Ovary (tissue), 9 donors: ENCODE results near the gene GHSR. TPM values are rescaled to one million over a fixed set of nuclear protein-coding genes. Genes with fewer than 3 reads are reported as not detected.

Experiments
- DNase-seq, 5 donors: peaks; one replicate each; pipeline ENCODE4 v3.0.0-alpha.2; 2019 to 2020
- H3K27ac ChIP-seq, 2 donors: fragments of 200-600 bp; one replicate each; pipeline versions ENCODE4 v1.5.1 to v1.8.0; 2019 to 2022
- H3K27me3 ChIP-seq: fragments of 200-600 bp; one replicate; pipeline ENCODE4 v1.8.0; 2022
- H3K36me3 ChIP-seq: fragments of 200-600 bp; sonication (generic); one replicate; pipeline ENCODE4 v1.5.1; 2019
- H3K4me1 ChIP-seq: one replicate; pipeline ENCODE4 v1.8.1; 2013; ENCODE audit warnings: mild to moderate bottlenecking, moderate library complexity; ENCODE audit not compliant: insufficient read depth
- H3K4me3 ChIP-seq: fragments of 200-600 bp; sonication (generic); one replicate; pipeline ENCODE4 v1.5.1; 2017
- H3K9me3 ChIP-seq, 2 donors: fragments of 200-600 bp in 1 of 2; sonication (generic) in 1 of 2; one replicate each; pipeline versions ENCODE4 v1.5.1 to v1.8.1; 2013 to 2019; ENCODE audit warnings: mild to moderate bottlenecking in 1 of 2, moderate library complexity in 1 of 2
- CTCF ChIP-seq, 3 donors: fragments of 450-650 bp in 2 of 3; fragments of 200-600 bp in 1 of 3; IDR thresholded peaks; one replicate each; pipeline versions ENCODE4 v1.5.1 to v1.8.0; 2016 to 2022; ENCODE audit warnings: antibody characterized with exemption in 3 of 3, mild to moderate bottlenecking in 1 of 3
- EP300 ChIP-seq: sonication (generic); formaldehyde crosslinking; IDR thresholded peaks from one replicate; pipeline ENCODE4 v1.6.1; 2017; ENCODE audit warnings: antibody characterized with exemption
- POLR2A ChIP-seq: fragments of 450-650 bp; IDR thresholded peaks from one replicate; pipeline ENCODE4 v1.6.1; 2017; ENCODE audit warnings: antibody characterized with exemption, mild to moderate bottlenecking, moderate library complexity
- WGBS, 3 donors: extraction: QIAGEN DNeasy Blood & Tissue Kit in 1 of 3; methylation state at CpG; one replicate each; pipeline versions ENCODE4 v1.1.5 to v1.1.7; 2013 to 2017; 5-methylcytosine and 5-hydroxymethylcytosine counted together
- intact Hi-C, 4 donors: fragments of 100-400 bp; cut with DNase I; formaldehyde crosslinking; loops; one replicate each; pipeline versions ENCODE4 v1.11.0 to v1.15.1; 2022 to 2023
- polyA plus RNA-seq, 2 donors: library from polyadenylated mRNA; stranded (reverse); fragments of 200-250 nt in 1 of 2; fragments of 350-450 nt in 1 of 2; fragmentation: Illumina TruSeq in 1 of 2; extraction: RNeasy Lipid Tissue Mini Kit (QIAGEN cat#74804) in 1 of 2; gene quantifications; one replicate each; pipeline ENCODE4 v1.2.3, GENCODE V29; 2013 to 2014
- total RNA-seq, 7 donors: library from RNA; depleted of rRNA in 2 of 7; stranded (reverse); fragments of >200 nt in 2 of 7; fragmentation: NEBNext Ultra II Directional in 3 of 7; extraction: Animal tissue kit (Norgen Biotek cat#: 25700) in 3 of 7; gene quantifications; one replicate each; pipeline versions ENCODE4 v1.1.0 to v1.2.4, GENCODE V29; 2016 to 2023
- donor health status: DM: no; HTN: no; CAD: no; lungs with moderate emphysema.
- donor health status: DM: no; HTN: no; CAD: no.
- donor health status: Bipolar disorder and iron deficiency.
- donor health status: DM: yes; HTN: yes; CAD: no.
- donor health status: DM: no; HTN: no; CAD: no.
- donor health status: DM: yes; HTN: yes; CAD: no.

Gene GHSR
- total and polyA plus RNA-seq, 9 donors = not detected

GRCh38 chr3:172454180-172454579 lies 5.9 kb upstream of the GHSR start:
- no peak for DNase-seq
- Histone ChIP-seq H3K9me3 (no peaks in the 10 kb centered on the region), H3K4me3 (no peak overlapping the region), H3K27me3 (no peaks in the 10 kb centered on the region), H3K4me1 (no peaks in the 10 kb centered on the region), H3K27ac (no peak overlapping the region), H3K36me3 (no peaks in the 10 kb centered on the region)
- no peak for TF ChIP-seq EP300
- no peak for TF ChIP-seq POLR2A
- TF ChIP-seq CTCF (IDR thresholded peaks at IDR 0.05) = no peak
- intact Hi-C loops = no loop called here

- 3 to 6% (median 4%) methylated on average over 34 of the region's 34 CpGs for WGBS, 3 donors
- no peaks in the 10 kb centered on the region for H3K9me3 ChIP-seq
- no peaks in the 10 kb centered on the region for H3K27me3 ChIP-seq
- no peak for TF ChIP-seq CTCF (IDR thresholded peaks at IDR 0.05)
- TF ChIP-seq EP300 = no peak
- TF ChIP-seq POLR2A = no peak
- H3K4me3 ChIP-seq = no peak overlapping the region
- H3K36me3 ChIP-seq = no peaks in the 10 kb centered on the region
- H3K4me1 ChIP-seq = peaks cover 2% of the 10 kb centered on the region
- DNase-seq = peak in 2 of 5 donors; percentile 32 to 49
- intact Hi-C loops = no loop called here
- H3K27ac ChIP-seq = no peak overlapping the region
Measured at GRCh38 chr3:172449466-172450149, 1.4 kb upstream of the GHSR start.

GRCh38 chr3:172448661-172449465 lies 607 bp upstream of the GHSR start:
- Histone ChIP-seq H3K4me1 (peaks cover 2% of the 10 kb centered on the region), H3K27me3 (no peaks in the 10 kb centered on the region), H3K36me3 (no peaks in the 10 kb centered on the region), H3K4me3 (no peak overlapping the region), H3K27ac (no peak overlapping the region), H3K9me3 (no peaks in the 10 kb centered on the region)
- TF ChIP-seq POLR2A (no peak), EP300 (no peak), CTCF (IDR thresholded peaks at IDR 0.05) (no peak)
- WGBS, 3 donors = 5 to 8% (median 5%) methylated on average over 43 of the region's 43 CpGs
- intact Hi-C loops = no loop called here
- DNase-seq = no peak

GRCh38 chr3:172446198-172446597 lies 2.1 kb downstream of the GHSR start:
- intact Hi-C loops = no loop called here
- Histone ChIP-seq H3K4me3 (no peak overlapping the region), H3K27me3 (no peaks in the 10 kb centered on the region), H3K27ac (no peak overlapping the region), H3K36me3 (no peaks in the 10 kb centered on the region), H3K4me1 (peaks cover 2% of the 10 kb centered on the region), H3K9me3 (no peaks in the 10 kb centered on the region)
- WGBS, 3 donors = 82 to 87% (median 85%) methylated on average over 3 of the region's 3 CpGs
- DNase-seq = no peak
- no peak for TF ChIP-seq CTCF (IDR thresholded peaks at IDR 0.05)
